IMR-90 (cell line): Measurements from ENCODE around the gene AKR7A2. TPM values are rescaled to one million over a fixed set of nuclear protein-coding genes. Genes with fewer than 3 reads are reported as not detected.

Experiments
- ATAC-seq: fragments of 200-7000 bp; cut with Tn5 transposase; 2 replicates; pipeline ENCODE4 v1.9.1; 2020; ENCODE audit warnings: low read depth, mild to moderate bottlenecking, moderate library complexity
- BruUV-seq: library from RNA; stranded (reverse); fragments of 400-500 nt; replicated peaks from 2 replicates; lab custom pipeline; 2021; lab: Mats Ljungman, UMichigan
- CTCF ChIA-PET: fragments of 300-600 bp; formaldehyde crosslinking; extraction: SDS; loops from one replicate; lab custom pipeline; 2021; ENCODE audit warnings: antibody characterized with exemption; lab: Yijun Ruan, JAX
- POLR2A ChIA-PET: fragments of 300-600 bp; sonication (Branson Sonifier 250); formaldehyde crosslinking; loops from one replicate; lab custom pipeline; 2022; ENCODE audit warnings: antibody characterized with exemption; ENCODE audit not compliant: unreplicated experiment; lab: Charles Lee
- DNase-seq: peaks from one replicate; pipeline ENCODE4 v3.0.0; 2013
- H2AFZ ChIP-seq: replicated peaks from 2 replicates; pipeline ENCODE3; 2013; ENCODE audit warnings: low read length, mild to moderate bottlenecking; ENCODE audit not compliant: poor library complexity
- H2AK5ac ChIP-seq: 2 replicates; pipeline ENCODE4 v1.6.1; 2013; ENCODE audit warnings: low read depth, low read length, inconsistent platforms
- H2AK9ac ChIP-seq: replicated peaks from 2 replicates; pipeline ENCODE3; 2013; ENCODE audit warnings: mild to moderate bottlenecking, low read depth, low read length, moderate library complexity; ENCODE audit not compliant: poor library complexity
- H2BK120ac ChIP-seq: 2 replicates; pipeline ENCODE4 v1.6.1; 2013; ENCODE audit warnings: low read depth, low read length, inconsistent platforms
- H2BK15ac ChIP-seq: 3 replicates; pipeline ENCODE4 v1.6.1; 2013; ENCODE audit warnings: low read depth, low read length, inconsistent platforms
- H2BK20ac ChIP-seq: 2 replicates; pipeline ENCODE4 v1.6.1; 2013; ENCODE audit warnings: low read depth, mild to moderate bottlenecking, inconsistent platforms, low read length, moderate library complexity
- H2BK5ac ChIP-seq: 2 replicates; pipeline ENCODE4 v1.6.1; 2013; ENCODE audit warnings: mild to moderate bottlenecking, low read depth, low read length, inconsistent platforms; ENCODE audit not compliant: poor library complexity, severe bottlenecking
- H3K14ac ChIP-seq: replicated peaks from 2 replicates; pipeline ENCODE4 v1.6.1; 2013; ENCODE audit warnings: low read depth, low read length, inconsistent platforms
- H3K18ac ChIP-seq: 2 replicates; pipeline ENCODE4 v1.6.1; 2013; ENCODE audit warnings: low read depth, low read length, control low read depth
- H3K23ac ChIP-seq: 2 replicates; pipeline ENCODE4 v1.6.1; 2013; ENCODE audit warnings: low read depth, low read length, inconsistent platforms
- H3K27ac ChIP-seq: 2 replicates; pipeline ENCODE4 v1.5.1; 2013; ENCODE audit warnings: mild to moderate bottlenecking, control low read depth, low read length; ENCODE audit not compliant: insufficient read depth
- H3K27me3 ChIP-seq: 2 replicates; pipeline ENCODE4 v1.6.1; 2013; ENCODE audit warnings: low read length; ENCODE audit not compliant: control insufficient read depth, insufficient read depth
- H3K36me3 ChIP-seq: 2 replicates; pipeline ENCODE4 v1.6.1; 2013; ENCODE audit warnings: low read length, mixed read lengths; ENCODE audit not compliant: control insufficient read depth, insufficient read depth
- H3K4ac ChIP-seq: 2 replicates; pipeline ENCODE4 v1.6.1; 2013; ENCODE audit warnings: low read depth, low read length, inconsistent platforms
- H3K4me1 ChIP-seq: 2 replicates; pipeline ENCODE4 v1.6.1; 2013; ENCODE audit warnings: low read length, mixed read lengths; ENCODE audit not compliant: control insufficient read depth, insufficient read depth
- H3K4me2 ChIP-seq: 2 replicates; pipeline ENCODE4 v1.6.1; 2013; ENCODE audit warnings: low read depth, mild to moderate bottlenecking, control low read depth, low read length, moderate library complexity
- H3K4me3 ChIP-seq: 2 replicates; pipeline ENCODE4 v1.5.1; 2013; ENCODE audit warnings: low read depth, mild to moderate bottlenecking, control low read depth, low read length, moderate library complexity; ENCODE audit not compliant: insufficient read depth
- H3K56ac ChIP-seq: 2 replicates; pipeline ENCODE4 v1.6.1; 2013; ENCODE audit warnings: low read length, inconsistent platforms; ENCODE audit not compliant: insufficient read depth; ENCODE audit errors: extremely low read depth
- H3K79me1 ChIP-seq, 2 experiments: 2 replicates each; pipeline ENCODE4 v1.6.1; 2013; ENCODE audit warnings: low read length in 2 of 2, inconsistent platforms in 1 of 2, low read depth in 1 of 2
- H3K9ac ChIP-seq: 2 replicates; pipeline ENCODE4 v1.6.1; 2013; ENCODE audit warnings: low read depth, low read length, control low read depth
- H3K9me1 ChIP-seq: 2 replicates; pipeline ENCODE4 v1.6.1; 2013; ENCODE audit warnings: low read length, inconsistent platforms; ENCODE audit not compliant: insufficient read depth
- H3K9me3 ChIP-seq: 2 replicates; pipeline ENCODE4 v1.6.1; 2013; ENCODE audit warnings: low read length; ENCODE audit not compliant: control insufficient read depth, insufficient read depth
- H4K20me1 ChIP-seq: 2 replicates; pipeline ENCODE4 v1.6.1; 2013; ENCODE audit warnings: low read length, inconsistent platforms; ENCODE audit not compliant: insufficient read depth
- H4K5ac ChIP-seq: 2 replicates; pipeline ENCODE4 v1.6.1; 2013; ENCODE audit warnings: mild to moderate bottlenecking, low read depth, low read length, control low read depth
- H4K8ac ChIP-seq, 2 experiments: 2 replicates each; pipeline ENCODE4 v1.6.1; 2013; ENCODE audit warnings: low read depth in 2 of 2, low read length in 2 of 2, control low read depth in 1 of 2, inconsistent platforms in 1 of 2
- H4K91ac ChIP-seq: 2 replicates; pipeline ENCODE4 v1.6.1; 2013; ENCODE audit warnings: low read depth, low read length, inconsistent platforms; ENCODE audit not compliant: insufficient read depth
- FOS ChIP-seq: fragments of 150-350 bp; IDR thresholded peaks from 2 replicates; pipeline ENCODE4 v1.6.1; 2016; ENCODE audit warnings: low read depth, low read length
- MXI1 ChIP-seq: IDR thresholded peaks from 2 replicates; pipeline ENCODE4 v1.6.1; 2012; ENCODE audit warnings: low read depth, mild to moderate bottlenecking, low read length, moderate library complexity, borderline replicate concordance
- WGBS, 2 experiments: methylation state at CpG; one replicate each; pipeline versions ENCODE4 v1.1.5 to v1.1.7; 2013; ENCODE audit warnings: missing lambda C conversion rate in 2 of 2; ENCODE audit not compliant: insufficient read length in 1 of 2; ENCODE audit errors: extremely low coverage in 2 of 2; 5-methylcytosine and 5-hydroxymethylcytosine counted together
- dilution Hi-C: fragments of 300-500 bp; cut with HindIII; formaldehyde crosslinking; loops from one replicate; pipeline ENCODE4 v1.14.3; 2018; ENCODE audit warnings: low sequenced_read_pairs; ENCODE audit not compliant: unreplicated experiment
- in situ Hi-C: fragments of 300-500 bp; cut with MboI; formaldehyde crosslinking; loops from 3 replicates; pipeline ENCODE4 v1.14.3; 2019; ENCODE audit warnings: low sequenced_read_pairs, inconsistent platforms, mixed read lengths
- intact Hi-C: fragments of 100-400 bp; cut with micrococcal nuclease; formaldehyde crosslinking; loops from 2 replicates; pipeline ENCODE4 v1.10.0; 2022
- polyA plus RNA-seq, 3 experiments: library from polyadenylated mRNA; depleted of rRNA; stranded (reverse); fragments of >200 nt; gene quantifications; 2 replicates each; pipeline ENCODE4 v1.2.3, GENCODE V29; 2012; ENCODE audit warnings: low replicate concordance in 1 of 3
- total RNA-seq: library from RNA; depleted of rRNA; stranded (reverse); fragments of >200 nt; gene quantifications from 2 replicates; pipeline ENCODE4 v1.2.3, GENCODE V29; 2012

Gene AKR7A2
- total and polyA plus RNA-seq, 2 of the 4 experiments (the other 2 are of a cell fraction): 55.8 to 60.2 TPM

DNA sequence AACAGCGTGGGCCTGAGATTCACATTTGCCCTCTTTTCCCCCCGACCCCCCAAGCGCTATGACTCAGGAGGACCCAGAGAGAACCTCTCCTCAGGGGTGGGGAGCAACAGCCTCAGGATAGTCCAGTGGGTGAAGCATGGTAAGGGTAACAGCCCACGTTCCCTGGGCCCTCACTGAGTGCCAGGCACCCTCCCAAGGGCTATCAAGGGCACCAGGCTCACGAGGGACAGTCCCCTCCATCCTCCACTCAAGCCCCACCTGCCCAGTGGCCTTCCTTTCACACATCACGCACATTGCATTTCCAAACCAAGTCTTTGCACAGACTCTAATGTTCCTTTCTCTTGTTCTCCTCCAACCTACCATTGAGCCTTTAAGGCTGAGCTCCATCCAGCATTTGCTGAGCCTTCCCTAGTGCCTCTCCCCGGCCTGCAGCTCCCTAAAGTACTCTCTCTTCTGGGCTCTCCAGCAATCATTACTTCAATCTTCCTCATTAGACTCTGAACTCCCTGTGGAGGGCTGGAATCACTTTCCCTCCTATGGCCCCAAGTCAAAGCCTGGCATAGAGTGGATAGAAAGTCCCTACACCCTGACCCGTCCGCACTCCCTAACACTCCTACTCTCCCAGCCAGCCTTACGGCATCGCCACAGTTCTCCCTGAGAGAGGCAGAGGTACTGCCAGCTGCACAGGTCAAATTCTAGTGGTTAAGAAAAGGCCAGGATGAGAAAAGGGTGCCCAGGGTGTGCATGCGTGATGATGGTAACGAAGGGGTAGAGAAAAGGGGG, 1.0 kb downstream of the AKR7A2 start:
- CTCF ChIA-PET: no interaction called here
- Histone ChIP-seq H4K8ac (peak overlapping the region in 1 of 2 experiments; percentile 34; a peak in 2 of 4 replicates), H3K23ac (peak overlapping the region; percentile 11), H3K27ac (peak overlapping the region; percentile 79), H2BK20ac (no peak overlapping the region), H3K14ac (peak overlapping the region; percentile 67; the same call in 1 of the 2 replicates), H4K91ac (no peak overlapping the region), H3K4me1 (peaks cover 26% of the 10 kb centered on the region), H3K4me2 (peak overlapping the region; percentile 98), H3K56ac (no peak overlapping the region; the same call in 1 of the 2 replicates), H3K4ac (peak overlapping the region; percentile 43; the same call in 1 of the 2 replicates), H4K5ac (no peak overlapping the region), H2BK5ac (no peak overlapping the region), H4K20me1 (peaks cover 25% of the 10 kb centered on the region), H3K9me3 (no peaks in the 10 kb centered on the region), H2BK15ac (no peak overlapping the region), H3K9ac (peak overlapping the region; percentile 85), H3K4me3 (peak overlapping the region; percentile 96), H3K79me1 (peaks cover 18 to 68% of the 10 kb centered on the region in 2 experiments), H3K9me1 (peaks cover 34% of the 10 kb centered on the region), H2BK120ac (no peak overlapping the region), H3K27me3 (no peaks in the 10 kb centered on the region), H2AFZ (peak overlapping the region; percentile 96), H2AK5ac (peak overlapping the region; percentile 56), H3K36me3 (peaks cover 26% of the 10 kb centered on the region), H2AK9ac (peak overlapping the region; percentile 90), H3K18ac (no peak overlapping the region)
- no TSS peak for BruUV-seq
- in situ Hi-C loops (no loop called here), intact Hi-C loops (loop anchor here (5.0 kb wide), 1 partner anchor 59 kb away; the partner anchor contains the start of genes EMC1 and MRTO4), dilution Hi-C loops (no loop called here)
- POLR2A ChIA-PET: no interaction called here
- ATAC-seq (no peak), DNase-seq (peak; percentile 18)
- WGBS, 2 experiments: 22% methylated on average over 3 of the region's 13 CpGs; no CpG with 5 or more reads in 1 of the 2 experiments
- TF ChIP-seq FOS: no peak
- no peak for TF ChIP-seq MXI1
